NCI-H82 (cell line): ENCODE results near the gene ARMC10.
"Not testable (repeated sequence)": the region's sequence is repeated elsewhere in the genome, so short reads cannot be mapped to it uniquely, and the experiment has no call there.

Experiments
- DNase-seq: peaks from one replicate; lab custom pipeline; 2025; lab: John Stamatoyannopoulos, UW

The ARMC10 gene

DNA sequence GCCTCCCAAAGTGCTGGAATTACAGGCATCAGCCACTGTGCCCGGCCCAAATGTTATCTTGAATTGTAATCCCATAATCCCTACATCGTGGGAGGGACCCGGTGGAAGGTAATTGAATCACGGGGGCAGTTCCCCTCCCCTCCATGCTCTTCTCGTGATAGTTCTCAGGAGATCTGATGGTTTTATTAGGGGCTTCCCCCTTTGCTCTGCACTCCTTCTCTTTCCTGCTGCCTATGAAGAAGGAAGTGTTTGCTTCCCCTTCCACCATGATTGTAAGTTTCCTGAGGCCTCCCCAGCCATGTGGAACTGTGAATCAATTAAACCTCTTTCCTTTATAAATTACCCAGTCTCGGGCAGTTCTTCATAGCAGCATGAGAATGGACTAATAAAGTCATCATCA, 3.3 kb downstream of the ARMC10 start:
- peak; percentile 86 for DNase-seq

DNA sequence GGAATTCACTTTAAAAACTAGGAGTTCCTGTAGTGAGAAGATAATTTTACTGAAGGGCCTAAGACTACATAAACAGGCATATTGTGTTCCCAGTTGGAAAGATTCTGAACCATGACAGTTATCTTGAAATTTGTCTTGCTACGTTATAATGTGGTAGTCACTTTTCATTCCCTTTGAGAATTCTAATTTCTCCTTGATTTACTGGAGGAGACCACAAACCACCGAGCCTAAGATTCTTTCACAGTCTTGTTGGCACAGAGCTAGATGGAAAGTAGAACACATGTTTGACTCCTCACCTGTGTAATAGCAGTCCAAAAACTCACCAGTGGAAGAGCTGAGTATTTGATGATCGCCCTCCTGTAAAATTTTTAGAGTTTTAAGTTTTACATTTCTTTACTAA, 4.9 kb downstream of the ARMC10 start:
- no peak for DNase-seq

DNA sequence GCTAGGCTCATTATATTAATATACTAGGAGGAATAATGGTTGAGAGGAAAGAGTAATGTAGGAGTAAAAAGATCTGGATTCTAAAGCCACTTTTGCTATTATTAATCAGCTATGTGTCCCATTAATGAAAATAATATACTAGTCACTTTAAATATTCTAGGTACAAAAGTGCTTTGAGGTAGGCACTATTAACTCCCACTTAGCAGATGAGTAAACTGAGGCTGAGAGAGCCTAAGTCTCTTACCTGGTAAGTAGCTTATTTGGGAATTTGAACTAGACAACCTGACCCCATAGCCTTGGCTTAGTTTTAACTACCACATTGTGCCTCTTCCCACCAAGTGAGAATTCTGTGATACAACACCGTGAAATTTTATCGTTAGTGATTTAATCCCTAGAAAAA, 6.0 kb downstream of the ARMC10 start:
- DNase-seq = no peak

DNA sequence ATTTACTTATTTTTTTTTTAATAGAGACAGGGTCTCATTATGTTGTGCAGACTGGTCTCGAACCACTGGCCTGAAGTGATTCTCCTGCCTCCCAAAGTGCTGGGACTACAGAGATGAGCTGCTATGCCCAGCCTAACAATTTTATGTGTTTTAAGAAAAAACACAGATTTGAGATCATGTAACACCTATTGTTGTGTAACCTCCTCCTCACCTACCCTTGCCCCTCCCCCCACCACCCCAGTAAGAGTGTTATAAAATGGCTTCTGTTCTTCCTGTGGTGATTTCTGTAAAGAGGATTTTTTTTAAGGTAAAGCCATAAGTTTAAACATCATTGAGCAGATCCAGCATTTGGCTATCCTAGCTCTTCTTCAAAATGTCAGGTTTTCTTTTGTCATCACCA, 7.6 kb downstream of the ARMC10 start:
- no peak for DNase-seq

DNA sequence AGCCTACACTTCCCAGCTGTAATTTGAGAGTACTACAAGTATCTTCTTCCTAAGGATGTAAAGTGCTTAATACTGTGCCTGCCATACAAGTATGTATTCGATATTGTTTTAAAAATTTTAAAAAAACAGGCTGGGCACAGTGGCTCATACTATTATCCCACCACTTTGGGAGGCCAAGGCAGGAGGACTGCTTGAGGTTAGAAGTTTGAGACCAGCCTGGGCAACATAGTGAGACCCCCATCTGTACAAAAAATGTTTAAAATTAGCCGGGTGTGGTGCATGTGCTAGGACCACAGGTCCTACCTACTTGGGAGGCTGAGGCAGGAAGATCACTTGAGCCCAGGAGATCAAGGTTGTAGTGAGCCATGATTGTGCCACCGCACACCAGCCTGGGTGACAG, 8.3 kb downstream of the ARMC10 start:
- DNase-seq = no peak

DNA sequence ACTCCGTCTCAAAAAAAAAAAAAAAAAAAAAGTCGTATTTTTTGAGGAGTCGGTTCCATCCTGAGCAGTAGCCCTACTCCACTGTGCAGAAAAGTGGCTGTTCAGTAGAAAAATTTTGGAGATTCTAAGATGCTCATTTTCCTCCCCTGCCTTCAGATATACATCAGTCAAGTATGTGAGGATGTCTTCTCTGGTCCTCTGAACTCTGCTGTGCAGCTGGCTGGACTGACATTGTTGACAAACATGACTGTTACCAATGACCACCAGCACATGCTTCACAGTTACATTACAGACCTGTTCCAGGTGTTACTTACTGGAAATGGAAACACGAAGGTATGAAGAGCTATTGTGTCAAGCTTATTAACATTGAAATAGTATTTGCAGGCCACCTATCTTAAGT, 17.4 kb downstream of the ARMC10 start:
- not testable (repeated sequence) for DNase-seq

DNA sequence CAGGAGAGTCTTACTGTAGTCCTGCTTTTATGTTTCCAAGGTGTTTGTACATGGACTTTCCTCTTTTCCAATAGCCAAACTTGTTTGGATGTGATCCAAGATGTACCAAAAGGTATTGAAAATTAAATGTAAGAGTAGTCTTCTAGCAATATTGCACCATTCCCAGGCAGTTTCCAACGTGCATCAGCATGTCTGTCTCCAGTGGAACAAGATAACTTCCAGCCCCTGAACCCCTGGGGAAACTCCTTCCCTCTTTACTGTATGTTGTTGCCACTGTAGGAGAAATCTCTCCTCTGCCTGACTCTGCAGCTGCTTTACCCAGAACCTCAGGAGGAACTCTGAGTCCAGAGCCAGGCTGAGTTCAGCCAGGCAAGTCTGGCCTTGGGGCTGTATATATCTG, 18.5 kb downstream of the ARMC10 start:
- no peak for DNase-seq

DNA sequence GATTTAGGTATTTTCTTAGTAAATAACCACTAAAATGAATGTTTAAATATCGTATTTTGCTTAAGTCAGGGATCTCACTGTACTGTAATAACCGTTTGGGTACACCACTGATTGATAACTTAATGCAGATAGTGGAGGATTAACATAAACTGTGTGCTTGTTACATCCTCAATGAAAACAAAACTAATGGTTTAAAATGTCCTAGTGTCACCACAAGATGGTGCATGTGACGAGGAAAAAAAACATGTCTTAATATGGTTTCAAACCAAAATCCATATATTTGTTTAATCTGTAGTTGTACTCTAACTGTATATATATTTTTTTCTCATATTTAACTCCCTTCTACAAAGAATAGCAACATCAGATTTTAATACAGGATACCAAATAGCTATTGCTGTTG, 19.2 kb downstream of the ARMC10 start:
- DNase-seq = no peak

DNA sequence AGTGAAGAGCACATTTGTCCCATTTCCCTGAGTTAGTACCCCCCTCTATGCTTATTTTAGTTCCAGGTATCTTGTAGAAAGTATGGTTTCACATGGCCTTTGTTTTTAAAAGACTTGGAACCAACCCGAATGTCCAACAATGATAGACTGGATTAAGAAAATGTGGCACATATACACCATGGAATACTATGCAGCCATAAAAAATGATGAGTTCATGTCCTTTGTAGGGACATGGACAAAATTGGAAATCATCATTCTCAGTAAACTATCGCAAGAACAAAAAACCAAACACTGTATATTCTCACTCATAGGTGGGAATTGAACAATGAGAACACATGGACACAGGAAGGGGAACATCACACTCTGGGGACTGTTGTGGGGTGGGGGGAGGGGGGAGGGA, 20.6 kb downstream of the ARMC10 start:
- not testable (repeated sequence) for DNase-seq

DNA sequence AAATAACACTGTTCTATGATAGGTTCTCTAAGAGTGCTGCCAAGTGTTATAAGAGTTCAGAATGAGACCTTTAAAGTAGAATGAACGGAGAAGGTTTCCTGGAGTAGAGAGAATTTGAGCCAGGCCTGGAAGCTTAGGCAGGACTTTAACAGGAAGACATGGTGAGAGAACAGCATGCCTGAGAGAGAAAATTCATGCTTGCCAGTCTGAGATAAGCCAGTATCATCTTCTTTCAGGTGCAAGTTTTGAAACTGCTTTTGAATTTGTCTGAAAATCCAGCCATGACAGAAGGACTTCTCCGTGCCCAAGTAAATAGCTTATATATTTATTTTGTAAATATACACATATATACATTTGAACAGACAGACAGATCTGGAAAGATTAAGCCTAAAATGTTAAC, 22.1 kb downstream of the ARMC10 start:
- no peak for DNase-seq

DNA sequence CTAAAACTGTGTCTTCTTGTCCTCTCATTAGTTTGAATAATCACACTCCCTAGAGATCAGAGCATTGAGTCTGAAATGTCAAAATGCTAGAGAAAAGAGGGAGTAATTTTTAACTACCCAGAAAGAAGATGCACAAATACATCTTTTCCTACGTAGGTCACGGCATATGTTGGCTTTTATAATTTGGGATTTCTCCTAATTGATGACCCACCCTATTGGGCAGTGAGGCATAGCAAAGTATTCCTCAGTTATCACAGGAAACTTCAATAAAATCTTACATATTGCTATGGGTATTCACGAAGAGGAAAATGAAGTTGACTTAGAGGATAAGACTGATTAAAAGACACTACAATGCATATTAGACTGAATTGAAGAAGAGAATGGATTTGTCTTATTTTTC, 25.4 kb downstream of the ARMC10 start:
- no peak for DNase-seq

DNA sequence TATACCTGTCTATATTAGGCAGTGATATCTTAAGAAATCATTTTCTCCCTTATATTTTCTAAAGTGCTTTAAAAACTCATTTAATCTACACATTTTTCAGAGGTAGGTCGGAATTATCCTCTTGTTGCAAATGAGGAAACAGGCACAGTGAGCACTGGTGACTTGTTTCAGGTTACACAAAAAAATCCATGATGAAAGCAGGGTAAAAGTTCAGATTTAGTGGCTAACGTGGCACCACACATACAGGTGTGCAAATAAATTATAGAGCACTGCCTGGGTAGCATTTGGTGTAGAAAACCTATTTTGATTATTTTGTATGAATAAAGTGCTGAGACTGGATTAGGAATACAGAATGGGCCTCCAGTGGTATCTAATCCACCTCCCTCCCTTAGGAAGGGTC, 26.6 kb downstream of the ARMC10 start:
- DNase-seq = no peak

DNA sequence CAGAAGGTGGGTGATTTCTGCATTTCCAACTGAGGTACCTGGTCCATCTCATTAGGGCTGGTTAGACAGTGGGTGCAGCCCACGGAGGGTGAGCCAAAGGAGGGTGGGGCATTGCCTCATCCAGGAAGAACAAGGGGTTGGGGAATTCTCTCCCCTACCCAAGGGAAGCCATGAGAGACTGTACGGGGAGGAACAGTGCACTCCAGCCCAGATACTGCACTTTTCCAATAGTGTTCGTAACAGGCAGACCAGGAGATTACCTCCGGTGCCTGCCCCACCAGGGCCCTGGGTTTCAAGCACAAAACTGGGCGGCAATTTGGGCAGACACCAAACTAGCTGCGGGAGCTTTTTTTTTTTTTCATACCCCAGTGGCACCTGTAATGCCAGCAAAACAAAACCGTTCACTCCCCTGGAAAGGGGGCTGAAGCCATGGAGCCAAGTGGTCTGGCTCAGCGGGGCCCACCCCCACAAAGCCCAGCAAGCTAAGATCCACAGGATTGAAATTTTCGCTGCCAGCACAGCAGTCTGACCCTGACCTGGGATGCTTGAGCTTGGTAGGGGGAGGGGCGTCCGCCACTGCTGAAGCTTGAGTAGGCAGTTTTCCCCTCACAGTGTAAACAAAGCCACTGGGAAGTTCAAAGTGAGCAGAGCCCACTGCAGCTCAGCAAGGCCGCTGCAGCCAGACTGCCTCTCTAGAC, 31.2 kb downstream of the ARMC10 start:
- peak; percentile 6 for DNase-seq

DNA sequence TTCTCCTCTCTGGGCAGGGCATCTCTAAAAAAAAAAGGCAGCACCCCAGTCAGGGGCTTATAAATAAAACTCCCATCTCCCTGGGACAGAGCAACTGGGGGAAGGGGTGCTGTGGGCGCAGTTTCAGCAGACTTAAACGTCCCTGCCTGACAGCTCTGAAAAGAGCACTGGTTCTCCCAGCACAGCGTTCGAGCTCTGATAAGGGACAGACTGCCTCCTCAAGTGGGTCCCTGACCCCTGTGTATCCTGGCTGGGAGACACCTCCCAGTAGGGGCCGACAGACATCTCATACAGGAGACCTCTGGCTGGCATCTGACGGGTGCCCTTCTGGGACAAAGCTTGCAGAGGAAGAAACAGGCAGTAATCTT, 31.7 kb downstream of the ARMC10 start:
- DNase-seq = not testable (repeated sequence)

DNA sequence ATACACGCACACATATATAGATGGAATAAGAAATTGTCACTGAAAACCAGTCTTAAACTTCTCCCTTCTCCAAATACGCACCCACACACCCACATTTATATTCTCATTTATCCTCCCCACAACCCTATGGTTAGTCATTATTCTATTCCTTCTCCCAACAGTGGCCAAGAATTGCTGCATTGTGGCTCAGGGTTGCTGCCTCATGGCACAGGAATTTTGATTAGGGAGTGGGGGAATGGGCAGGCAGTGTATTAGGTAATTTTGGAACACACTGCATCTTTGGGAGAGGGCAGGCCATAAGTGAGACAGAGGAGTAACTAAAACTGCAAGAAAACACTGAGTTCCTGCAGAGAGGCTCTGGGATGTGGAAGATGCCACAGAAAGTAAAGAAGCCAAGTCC, 38.2 kb downstream of the ARMC10 start:
- DNase-seq = no peak

DNA sequence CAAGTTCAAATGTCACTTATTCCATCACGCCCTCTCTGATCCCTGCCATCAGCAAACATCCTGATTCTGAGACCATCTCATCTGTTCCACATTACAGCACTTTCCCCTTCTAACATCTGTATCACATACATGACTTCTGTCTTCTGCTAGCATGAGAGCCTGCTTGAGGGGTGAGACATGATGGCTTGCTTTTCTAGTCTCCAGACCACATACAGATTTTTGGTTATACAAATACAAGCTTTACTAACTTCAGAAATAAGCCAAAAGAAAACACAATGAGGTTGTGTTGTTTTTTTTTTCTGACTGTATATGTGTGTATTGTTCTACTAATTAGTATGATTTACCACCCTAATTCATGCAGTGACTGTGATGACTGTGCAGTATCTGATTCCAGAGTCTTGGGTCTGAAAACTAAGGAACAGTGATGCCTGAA, 39.7 kb downstream of the ARMC10 start:
- no peak for DNase-seq

DNA sequence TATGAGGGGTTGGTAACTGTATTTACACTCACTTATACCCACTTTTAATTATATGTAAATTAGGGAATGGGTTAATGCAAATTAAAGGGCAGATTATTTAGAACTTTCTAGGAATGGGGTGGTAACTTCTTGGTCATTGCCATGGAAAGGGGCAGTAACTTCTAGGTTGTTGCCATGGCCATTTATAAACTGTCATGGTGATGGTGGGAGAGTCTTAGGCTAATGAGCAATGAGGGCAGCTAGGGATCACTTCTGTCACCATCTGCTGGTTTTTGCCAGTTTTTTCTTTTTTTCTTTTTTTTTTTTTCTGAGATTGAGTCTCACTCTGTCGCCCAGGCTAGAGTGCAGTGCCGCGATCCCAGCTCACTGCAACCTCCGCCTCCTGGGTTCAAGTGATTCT, 40.8 kb downstream of the ARMC10 start:
- no peak for DNase-seq

DNA sequence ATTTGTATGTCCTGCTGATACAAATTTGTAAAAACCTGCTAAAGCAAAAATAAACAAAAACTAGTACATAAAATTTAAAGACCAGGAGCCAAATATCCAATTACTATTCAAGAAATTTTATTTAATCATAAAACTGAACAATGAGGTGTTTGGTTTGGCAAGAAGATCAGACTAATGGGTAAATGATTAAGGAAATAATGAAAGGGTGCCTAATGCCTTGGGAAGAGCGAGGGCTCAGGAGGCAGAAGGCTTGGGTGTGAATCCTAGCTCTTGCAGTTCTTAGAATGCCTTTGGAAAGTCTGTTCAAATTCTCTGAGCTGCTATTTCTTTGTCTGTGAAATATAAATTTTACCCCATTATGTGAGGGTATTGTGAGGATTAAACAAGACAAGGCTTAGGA, 41.6 kb downstream of the ARMC10 start:
- no peak for DNase-seq

DNA sequence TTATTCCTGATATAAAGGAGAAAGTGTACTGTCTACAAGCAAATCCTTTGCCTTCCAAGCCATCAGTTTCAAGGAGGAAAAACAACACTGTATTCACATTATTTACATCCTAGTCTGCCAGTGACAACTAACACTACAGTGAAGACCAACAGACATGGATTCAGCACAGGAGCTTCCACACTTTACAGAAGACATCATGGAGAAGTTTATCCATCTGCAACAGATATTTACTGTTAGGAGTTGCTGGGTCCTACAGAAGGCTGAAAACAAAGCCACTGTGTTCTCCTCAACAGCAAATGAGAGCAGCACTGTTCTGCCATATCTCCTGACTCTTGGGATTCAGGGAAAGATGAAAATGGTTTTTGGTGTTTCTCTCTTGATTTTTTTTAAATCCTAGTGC, 42.1 kb downstream of the ARMC10 start:
- DNase-seq = no peak

DNA sequence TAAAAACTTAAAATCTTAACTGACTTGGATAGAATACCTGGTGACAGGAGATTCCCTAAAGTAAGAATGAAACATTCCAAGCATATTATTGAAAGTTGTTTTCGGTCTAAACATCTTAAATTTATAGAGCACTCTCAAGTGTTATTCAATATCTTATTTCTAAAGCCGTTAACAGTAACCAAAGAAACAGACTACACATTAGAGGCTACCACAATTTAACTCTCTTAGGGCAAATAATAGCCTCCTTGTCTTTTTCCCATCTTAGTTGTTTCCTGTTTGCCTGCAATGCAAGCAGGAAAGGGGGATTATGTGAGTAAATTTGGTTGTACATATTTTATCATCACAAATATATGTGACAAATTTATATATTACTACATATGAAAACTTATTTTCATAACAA, 42.5 kb downstream of the ARMC10 start:
- no peak for DNase-seq

DNA sequence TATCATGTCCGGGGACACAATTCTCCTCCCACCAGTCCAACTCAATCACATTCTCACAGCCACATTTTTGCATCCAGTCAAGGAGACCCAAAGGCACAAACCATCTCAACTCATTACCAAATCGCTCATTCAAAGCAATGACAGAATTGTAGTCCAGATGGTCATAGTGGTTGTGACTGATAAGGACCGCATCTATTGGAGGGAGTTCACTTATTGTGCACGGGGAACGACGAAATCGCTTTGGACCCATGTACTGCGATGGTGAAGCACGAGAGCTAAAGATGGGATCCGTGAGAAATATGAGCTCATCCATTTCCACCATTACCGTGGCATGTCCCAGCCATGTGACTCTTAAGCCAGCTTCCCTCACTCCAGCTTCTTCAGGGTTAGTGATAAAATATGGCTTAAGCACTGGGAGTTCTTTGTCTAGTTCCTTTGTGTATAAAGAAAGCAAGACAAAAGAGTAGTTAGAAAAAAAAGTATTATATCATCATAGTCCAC, 44.9 kb downstream of the ARMC10 start:
- DNase-seq = no peak

DNA sequence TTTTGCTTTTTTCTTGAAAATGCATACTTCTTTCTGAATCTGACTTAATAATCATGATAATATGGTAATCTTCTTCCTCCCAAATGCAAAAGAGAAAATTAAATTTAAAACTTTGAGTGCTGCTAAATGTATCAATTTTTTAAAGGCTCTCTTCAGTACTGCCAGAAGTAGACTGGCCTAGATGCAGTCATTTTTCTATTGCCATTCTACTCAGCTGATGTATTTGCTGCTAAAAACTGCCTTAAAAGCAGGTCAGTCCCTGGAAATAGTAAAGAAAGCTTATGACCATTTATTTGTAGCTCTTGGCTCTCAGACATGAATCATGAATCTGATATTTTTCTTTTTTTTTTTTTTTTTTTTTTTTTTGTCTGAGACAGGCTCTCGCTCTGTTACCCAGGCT, 45.4 kb downstream of the ARMC10 start:
- DNase-seq = no peak

DNA sequence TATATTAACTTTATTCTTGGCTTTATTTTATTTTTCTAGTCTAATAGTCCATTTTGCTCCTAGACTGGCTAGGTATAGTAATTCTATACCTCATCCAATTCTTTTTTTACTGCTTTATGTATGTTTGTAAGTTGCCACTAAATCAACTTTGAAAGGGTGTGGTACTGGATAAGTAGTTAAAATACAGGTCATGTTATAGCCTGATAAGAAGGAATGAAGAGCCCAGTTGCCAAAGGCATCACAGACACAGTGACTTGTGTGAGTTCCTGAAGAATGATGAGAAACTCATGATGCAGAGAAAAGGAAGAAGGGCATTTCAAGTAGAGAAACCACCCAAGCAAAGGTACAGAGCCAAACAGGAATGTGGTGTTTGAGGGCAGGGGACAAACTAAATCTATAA, 46.7 kb downstream of the ARMC10 start:
- DNase-seq = no peak

DNA sequence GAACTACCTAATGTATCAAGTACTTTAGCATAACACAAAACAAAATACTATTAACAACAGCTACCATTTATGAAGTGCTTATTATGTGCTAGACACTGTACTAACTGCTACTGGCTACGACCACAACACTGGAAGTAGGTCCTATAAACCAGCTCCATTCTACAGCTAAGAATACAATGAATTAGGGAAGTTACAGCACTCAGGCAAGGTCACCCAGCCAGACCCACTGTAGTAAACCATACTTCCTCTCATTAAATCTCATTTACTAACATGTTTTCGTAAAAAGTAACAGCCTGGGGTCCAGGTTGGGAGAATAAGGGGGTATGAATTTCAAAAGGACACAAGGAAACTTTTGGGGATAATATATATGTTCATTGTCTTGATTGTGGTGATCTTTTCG, 48.6 kb downstream of the ARMC10 start:
- no peak for DNase-seq
